NCI-H2196 treated with DMSO at 0.1 percent for 48 hours (cell line): ENCODE results near the gene ZNF326.
"Not testable (repeated sequence)": the region's sequence is repeated elsewhere in the genome, so short reads cannot be mapped to it uniquely, and the experiment has no call there.

Experiments used
- DNase-seq: peaks from one replicate; lab custom pipeline; 2025; ENCODE audit not compliant: unreplicated experiment; lab: John Stamatoyannopoulos, UW

ZNF326 gene

DNA sequence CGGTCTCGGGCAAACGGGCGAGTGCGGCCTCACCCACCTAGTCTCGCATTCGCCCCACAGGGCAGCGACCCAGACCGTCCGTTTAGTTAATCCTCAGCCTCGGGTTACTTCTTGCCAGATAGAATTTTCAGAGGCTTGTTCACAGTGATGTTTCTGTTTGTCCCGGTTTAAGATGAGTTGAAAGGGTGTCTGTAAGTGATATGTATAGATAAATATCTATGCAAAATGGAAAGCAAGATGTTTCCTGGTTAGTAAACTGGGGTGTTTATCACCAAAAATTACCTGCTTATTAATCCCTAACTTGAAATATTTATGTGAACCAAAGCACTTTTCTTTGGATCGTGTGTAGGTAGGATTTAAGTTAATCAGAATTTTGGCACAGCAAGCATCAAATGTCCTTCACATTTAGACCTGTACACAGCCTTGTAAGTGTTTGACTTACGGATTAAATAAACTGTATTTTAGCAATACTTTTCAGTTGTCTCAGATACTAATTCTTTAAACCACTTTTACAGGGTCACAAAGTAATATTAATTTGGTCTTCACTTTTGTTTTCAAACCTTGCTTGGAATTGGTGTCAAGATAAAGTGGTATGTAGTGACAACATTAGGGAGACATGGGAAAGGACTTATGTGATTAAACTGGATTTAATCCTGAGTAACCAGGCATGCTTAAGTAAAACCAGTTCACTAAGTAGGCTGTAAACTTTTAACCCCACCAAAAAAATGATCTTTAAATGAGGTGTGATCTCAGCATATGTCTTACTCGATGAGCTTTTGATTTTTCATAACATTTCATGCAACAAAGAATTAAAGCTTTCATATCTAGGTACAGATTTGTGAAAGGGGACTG lies 914 bp downstream of the ZNF326 start:
- no peak for DNase-seq

DNA sequence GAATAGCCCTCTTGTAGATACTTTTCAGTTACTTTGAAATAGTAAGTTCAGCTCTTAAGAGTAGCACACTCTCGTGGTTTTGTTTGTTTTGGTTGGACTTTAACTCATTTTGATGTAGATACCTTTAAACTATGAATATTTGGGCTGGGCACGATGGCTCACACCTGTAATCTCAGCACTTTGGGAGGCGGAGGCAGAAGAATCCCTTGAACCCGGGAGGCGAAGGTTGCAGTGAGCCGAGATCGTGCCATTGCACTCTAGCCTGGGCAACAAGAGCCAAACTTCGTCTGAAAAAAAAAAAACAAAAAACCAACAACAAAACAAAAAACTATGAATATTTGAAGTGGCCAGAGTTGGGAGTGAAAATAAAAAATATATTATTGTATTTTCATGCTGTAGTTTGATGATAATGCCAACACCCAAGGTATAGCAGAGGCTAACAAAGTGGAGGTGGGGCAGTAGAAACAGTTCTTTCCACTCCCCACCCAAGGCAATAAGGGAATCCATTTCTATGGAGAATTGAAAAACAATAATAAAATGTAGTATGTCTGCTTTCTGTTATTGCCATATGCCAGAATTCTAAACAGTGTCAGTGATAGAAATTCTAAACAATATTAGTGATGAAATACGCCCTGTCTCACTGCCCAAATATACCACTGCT lies 1.7 kb downstream of the ZNF326 start:
- DNase-seq = no peak

DNA sequence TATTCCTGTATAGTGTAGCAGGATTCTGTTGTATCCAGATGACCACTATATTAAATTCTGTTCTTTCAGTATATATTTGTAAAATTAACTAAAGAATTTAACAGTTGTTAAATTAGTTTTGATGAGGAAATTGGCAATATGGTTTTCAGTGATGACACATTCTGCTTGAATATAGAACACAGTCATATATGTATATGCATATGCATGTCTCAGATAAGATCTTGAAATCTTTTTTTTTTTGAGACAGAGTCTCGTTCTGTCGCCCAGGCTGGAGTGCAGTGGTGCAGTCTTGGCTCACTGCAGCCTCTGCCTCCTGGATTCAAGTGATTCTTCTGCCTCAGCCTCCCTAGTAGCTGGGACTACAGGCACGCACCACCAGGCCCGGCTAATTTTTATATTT lies 2.2 kb downstream of the ZNF326 start:
- DNase-seq = not testable (repeated sequence)

DNA sequence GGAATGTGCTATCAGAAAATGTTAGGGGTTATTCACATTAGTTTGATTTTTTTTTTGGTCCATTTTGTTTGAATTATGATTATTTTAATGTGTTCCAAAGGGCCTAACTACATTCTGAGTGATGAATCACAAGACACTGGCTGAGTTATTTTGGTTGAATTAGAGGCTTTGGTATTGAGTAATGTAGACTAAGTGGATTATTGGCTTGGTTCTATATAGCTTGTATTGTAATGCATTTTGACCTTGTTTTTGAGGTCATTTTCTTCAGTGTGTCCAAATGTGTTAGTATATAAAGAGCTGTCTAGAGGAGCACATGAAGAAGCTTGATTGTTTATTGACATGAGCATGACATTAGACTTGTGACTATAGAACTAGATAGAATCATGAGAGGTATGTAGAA lies 3.4 kb downstream of the ZNF326 start:
- no peak for DNase-seq

DNA sequence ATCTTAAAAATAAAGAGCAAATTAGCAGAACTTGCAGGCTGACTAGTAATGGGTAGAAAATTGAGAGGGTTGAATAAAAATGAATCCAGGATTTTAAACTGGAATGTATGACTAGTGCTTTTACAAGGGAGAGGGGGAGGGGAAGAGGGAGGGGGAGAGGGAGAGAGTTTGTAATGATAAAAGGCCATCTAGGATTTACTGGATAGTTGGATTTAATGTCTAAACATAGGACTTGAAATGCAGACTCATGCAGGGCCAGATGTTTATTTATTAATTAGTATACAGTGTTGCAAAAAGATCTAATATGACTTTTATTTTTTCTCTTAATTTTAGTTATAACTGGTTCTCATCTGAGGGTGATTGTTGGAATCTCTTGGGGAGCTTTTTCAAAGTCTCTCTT lies 4.3 kb downstream of the ZNF326 start:
- DNase-seq = no peak

DNA sequence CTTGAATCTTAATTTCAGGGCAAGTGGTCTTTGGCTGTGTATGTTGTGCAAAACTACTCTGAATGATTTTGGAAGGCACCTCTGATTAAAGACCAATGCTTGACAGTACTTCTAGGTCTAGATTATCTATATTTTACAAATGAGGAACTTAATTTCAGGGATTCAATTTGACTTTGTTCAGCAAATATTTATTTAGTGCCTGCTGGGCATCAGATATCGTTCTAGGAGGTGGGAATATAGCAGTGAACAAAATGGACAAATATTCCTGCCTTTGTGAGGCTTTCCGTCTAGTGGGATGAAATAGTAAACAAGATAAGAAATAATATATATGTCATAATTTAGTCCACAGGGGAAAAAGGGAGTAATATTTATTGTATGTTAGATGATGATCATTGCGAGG lies 4.7 kb downstream of the ZNF326 start:
- DNase-seq = no peak

DNA sequence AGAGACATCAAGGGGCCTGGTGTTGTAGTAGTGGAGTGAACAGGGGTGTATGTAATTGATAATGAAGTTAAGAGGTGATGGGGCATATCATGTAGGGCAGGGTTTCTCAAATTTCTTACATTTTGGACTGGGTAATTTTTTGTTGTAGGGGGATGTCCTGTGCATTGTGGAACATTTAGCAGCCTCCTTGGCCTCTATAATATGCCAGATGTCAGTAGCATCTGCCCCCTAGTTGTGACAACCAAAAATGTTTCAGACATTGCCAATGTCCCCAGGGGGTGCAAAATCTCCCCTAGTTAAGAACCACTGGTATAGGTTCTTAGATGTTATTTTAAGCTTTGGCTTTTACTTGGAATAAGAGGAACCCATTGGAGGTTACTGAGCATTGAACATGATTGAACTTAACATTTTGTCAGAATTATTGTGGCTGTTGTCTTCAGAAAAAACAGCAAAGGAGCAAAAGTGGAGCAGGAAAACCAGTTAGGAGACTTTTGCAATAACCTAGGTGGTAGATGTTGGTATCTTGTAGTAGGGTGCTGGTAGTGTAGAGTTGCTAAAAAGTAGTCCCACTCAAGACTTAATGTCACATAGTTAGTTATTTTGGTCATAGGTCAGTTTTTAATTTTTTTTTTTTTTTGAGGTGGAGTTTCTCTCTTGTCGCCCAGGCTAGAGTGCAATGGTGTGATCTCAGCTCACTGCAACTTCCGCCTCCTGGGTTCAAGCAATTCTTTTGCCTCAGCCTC lies 6.2 kb downstream of the ZNF326 start:
- DNase-seq = no peak

DNA sequence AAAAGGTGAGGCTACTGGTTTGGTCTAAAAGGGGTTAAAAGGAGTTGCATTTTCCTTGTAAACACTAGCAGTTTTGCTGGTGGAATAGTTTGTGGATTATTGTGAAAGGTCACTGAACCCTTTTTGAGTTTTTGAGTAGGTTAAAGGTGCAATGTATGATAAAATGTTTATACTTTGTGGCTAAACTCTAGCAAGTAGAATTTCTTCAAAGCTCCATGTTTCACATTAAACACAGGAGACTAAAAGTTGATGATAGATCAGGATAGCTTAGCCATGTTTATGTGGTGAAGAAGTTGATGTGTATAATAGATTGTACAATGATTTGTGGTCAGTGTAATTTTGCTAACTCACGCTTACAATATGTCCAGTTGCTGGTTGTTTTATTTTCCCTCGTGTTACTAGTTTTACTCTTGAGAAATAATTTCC lies 13.1 kb downstream of the ZNF326 start:
- DNase-seq = no peak

DNA sequence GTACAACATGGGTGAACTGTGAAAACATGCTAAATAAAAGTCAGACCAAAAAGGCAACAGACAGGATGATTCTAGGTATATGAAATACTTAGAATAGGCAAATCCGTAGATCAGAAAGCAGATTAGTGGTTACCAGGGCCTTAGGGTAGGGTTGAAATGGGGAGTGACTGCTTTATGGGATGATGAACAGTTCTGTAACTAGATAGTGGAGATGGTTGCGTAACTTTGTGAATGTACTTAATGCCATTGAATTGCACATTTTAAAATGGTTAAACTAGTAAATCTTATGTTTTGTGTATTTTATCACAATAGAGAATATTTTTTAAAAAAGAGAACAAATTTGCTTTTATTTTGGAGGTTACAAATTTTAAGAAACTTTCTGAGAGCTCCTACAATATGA lies 17.4 kb downstream of the ZNF326 start:
- no peak for DNase-seq

DNA sequence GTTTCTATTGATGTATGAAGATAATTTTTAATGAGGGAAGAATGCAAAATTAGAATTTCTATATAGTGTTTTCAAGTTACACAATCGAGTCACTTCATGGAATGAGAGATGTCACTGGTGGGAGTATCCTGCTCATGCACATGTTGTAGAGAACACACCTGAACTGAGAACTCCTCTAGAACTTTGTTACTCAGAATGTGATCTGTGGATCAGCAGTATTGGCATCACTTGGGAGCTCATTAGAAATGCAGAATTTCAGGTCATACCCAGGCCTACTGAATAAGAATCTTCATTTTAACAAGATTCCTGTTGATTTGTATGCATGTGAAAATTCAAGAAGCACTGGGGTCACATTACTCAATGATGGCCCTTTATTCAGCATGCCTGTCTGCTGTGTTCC lies 28.8 kb downstream of the ZNF326 start:
- DNase-seq = no peak

DNA sequence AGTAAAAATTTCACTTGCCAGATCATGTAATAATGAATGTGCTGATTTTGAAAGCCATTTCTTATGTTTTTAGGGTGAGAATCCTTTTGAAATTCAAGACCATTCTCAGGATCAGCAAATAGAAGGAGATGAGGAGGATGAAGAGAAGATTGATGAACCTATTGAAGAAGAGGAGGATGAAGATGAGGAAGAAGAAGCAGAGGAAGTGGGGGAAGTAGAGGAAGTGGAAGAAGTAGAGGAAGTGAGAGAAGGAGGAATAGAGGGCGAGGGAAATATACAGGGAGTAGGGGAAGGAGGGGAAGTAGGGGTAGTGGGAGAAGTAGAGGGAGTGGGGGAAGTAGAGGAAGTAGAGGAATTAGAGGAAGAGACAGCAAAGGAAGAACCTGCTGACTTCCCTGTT lies 32.4 kb downstream of the ZNF326 start:
- DNase-seq = no peak

DNA sequence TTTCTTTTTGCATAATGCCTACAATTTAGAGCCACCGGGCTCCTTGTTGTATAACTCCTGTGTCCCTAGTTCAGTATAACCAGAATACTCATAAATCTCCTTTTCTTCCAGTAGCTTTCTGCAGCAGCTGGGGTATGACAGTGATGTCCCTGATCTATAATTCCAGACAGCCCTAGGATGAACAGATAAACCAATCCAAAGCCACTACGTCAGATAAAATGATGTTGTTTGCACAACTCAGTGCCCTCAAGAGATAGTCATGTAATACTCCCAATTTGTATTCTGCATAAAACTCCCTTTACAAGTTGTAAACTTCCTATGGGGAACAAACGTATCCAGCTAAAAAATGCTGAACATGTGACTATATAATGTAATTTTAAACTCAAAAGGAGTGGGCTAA lies 44.7 kb downstream of the ZNF326 start:
- no peak for DNase-seq

DNA sequence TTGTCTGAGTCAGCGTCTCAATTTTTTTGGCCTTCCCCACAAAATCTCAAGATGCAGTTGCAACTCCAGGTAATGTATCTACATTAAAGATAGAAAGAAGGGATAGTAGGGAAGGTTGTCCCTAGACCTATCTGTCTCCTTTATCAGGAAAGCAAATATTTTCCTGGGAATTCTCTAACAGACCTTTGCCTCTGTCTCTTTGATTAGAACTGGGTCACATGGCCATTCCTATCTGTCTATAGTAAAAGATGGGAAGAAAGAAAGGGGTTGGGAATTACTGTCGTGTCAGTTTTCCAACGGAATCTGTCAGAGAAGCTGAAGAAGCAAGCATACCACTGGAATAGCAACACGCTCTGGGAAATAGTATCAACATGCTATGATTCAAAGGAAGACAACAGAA lies 48.7 kb downstream of the ZNF326 start:
- no peak for DNase-seq

DNA sequence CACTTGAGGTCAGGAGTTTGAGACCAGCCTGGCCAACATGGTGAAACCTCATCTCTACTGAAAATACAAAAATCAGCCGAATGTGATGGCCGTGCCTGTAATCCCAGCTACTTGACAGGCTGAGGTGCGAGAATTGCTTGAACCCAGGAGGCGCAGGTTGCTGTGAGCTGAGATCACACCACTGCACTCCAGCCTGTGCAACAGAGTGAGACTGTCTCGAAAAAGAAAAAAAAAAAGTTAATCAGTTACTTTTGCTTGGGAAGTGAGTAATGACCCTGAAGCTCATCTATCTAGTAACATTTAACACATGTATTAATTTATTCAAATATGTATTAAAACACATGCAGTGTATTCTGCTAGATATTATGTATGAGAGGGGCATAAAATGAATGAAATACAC lies 49.4 kb downstream of the ZNF326 start:
- DNase-seq = no peak

DNA sequence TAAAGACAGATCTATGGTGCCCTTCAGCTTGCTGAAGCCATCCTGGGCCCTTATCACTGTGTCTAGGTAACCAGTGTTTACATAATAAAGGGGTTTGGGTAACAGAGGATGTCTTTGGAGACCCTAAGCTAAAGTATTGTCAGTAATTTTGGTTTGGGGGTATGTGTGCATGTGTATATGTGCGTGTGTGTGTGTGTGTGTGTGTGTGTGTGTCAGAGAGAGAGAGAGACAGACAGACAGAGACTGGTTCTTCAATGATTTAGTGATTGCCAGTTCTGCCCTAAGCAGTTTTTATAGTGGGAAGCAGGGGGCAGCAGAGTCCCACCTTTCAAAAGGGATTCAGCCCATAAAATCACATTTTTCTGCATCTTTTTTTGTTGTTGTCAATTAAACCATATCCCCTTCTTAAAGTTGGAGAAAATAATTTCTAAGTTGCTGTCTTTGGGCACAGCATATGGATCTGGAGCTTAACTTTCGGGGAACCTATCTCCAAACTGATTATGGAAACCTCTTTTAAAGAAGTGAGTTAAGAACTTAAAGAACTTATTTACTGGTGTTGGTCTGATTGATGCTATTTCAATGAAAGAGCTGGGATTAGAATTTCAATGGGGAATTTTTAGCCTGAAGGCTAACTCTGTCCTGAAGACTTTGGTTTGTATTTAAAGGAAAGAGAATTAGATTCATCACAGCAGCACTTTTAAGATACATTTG lies 51.1 kb downstream of the ZNF326 start:
- no peak for DNase-seq

DNA sequence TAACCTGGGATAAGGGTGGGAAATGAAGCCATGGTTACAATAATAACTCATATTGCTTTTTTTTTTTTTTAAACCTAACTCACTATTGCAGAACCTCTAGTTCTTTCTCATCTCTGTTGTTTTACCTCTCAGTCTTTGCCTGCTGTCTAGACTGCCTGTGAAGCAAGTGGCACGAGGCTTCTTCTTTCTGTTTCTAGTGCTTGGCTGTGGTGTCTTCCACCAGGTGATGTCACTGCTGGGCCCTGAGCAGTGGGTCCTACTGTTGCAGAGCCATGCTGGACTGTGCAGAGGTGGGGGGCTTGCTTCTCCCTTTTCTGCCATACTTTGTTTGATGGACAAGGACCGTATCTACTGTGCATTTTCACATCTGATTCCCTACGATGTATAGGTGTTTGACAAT lies 51.7 kb downstream of the ZNF326 start:
- no peak for DNase-seq

DNA sequence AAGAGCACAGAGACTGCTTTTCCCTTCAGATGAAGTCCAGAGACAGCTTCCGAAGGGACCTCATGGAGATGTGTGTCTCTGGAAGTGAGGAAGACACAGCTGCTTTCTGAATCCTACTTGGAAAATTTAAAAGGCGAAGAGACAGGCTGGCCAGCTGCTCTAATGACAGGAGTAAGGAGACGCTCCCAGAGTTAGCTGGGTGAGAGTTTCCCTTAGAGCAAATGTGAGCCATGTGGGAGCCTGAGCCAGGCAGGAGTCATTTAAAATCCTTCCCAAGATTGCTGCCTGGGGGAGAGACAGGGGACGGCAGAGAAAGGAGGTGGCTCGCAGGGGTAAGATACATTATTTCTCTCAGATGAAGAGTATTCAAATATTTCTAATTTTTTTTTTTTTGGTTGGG lies 53.1 kb downstream of the ZNF326 start:
- DNase-seq = no peak

DNA sequence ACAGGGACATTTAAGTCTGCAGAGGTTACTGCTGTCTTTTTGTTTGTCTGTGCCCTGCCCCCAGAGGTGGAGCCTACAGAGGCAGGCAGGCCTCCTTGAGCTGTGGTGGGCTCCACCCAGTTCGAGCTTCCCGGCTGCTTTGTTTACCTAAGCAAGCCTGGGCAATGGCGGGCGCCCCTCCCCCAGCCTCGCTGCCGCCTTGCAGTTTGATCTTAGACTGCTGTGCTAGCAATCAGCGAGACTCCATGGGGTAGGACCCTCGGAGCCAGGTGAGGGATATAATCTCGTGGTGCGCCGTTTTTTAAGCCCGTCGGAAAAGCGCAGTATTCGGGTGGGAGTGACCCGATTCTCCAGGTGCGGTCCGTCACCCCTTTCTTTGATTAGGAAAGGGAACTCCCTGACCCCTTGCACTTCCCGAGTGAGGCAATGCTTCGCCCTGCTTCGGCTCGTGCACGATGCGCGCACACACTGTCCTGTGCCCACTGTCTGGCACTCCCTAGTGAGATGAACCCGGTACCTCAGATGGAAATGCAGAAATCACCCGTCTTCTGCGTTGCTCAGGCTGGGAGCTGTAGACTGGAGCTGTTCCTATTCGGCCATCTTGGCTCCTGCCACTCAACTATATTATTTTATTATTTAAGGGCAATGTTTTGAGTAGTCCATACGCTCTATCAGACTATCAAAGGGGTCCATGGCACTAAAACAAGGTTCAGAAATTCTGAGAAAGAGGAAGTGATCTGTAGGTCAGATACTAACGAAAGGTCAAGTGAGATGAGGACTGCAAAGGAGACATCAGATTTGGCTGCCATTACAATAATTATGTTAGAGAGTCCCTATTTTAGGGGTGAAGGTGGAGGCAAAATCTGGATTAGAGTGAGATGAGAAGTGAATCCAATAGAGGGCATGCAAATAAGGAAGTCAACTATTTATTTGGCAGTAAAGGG lies 68.1 kb downstream of the ZNF326 start:
- DNase-seq = not testable (repeated sequence)

DNA sequence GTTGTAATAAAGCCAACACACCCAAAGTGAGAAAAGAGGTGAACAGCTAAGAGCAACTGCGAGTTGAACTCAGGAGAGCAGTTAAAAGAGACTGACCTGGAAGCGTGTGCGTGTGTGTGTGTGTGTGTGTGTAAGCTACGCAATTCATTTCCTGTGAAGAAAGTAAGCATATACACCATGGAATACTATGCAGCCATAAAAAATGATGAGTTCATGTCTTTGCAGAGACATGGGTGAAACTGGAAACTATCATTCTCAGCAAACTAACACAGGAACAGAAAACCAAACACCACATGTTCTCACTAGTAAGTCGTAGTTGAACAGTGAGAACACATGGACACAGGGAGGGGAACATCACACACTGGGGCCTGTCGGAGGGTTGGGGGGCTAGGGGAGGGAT lies 69.2 kb downstream of the ZNF326 start:
- not testable (repeated sequence) for DNase-seq
